Activated naive CD4-positive, alpha-beta T cell treated with anti-CD3 and anti-CD28 coated beads, Interleukin-2, amount 50 U/mL, for 24 hours (primary cell): ENCODE measurements around the gene RUNDC1.
A peak's percentile ranks its signal among the peaks of the same experiment; 100 is the strongest.
"Not testable (repeated sequence)": the region's sequence is repeated elsewhere in the genome, so short reads cannot be mapped to it uniquely, and the experiment has no call there.

Experiments used
- H3K27ac Mint-ChIP-seq: one replicate; pipeline ENCODE4 v1.8.0; 2021; ENCODE audit warnings: mild to moderate bottlenecking, mixed read lengths
- H3K27me3 Mint-ChIP-seq: one replicate; pipeline ENCODE4 v1.8.0; 2021; ENCODE audit warnings: mixed read lengths
- H3K36me3 Mint-ChIP-seq: one replicate; pipeline ENCODE4 v1.8.0; 2021; ENCODE audit warnings: mixed read lengths
- H3K4me1 Mint-ChIP-seq: one replicate; pipeline ENCODE4 v1.8.0; 2021; ENCODE audit warnings: mixed read lengths
- H3K4me3 Mint-ChIP-seq: one replicate; pipeline ENCODE4 v1.8.0; 2021; ENCODE audit warnings: mild to moderate bottlenecking, mixed read lengths
- H3K9me3 Mint-ChIP-seq: one replicate; pipeline ENCODE4 v1.8.0; 2021; ENCODE audit warnings: mixed read lengths

The RUNDC1 gene

DNA sequence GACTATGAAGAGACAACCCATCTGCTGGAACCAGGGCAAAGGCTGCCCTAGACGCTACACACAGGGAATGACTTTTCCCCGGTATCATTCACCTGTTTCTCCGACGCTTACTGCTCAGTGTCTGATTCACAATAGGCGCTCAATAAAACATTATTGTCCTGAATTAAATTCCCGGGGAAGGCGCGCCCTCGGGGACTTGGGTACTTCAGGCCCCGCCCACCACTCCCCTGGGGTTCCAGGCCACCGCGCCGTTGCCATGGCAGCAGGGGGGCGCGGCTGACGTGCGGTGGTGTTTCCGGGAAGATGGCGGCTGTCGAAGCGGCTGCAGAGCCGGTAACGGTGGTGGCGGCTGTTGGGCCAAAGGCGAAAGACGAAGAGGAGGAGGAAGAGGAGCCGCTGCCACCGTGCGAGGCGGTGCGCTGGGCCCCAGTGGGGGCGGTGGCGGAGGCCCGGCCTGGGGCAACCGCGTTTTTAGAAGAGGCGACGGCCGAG is at the start of gene RUNDC1:
Gene RUNDC1 (plus strand): TSS at position 292 of the 492 bp plus-strand sequence. CDS start 12 bp downstream, at position 304.
- Mint-ChIP-seq H3K9me3 (no peaks in the 10 kb centered on the region), H3K4me1 (peaks cover 38% of the 10 kb centered on the region), H3K27ac (peak within 1 kb of the TSS; percentile 99), H3K4me3 (peak within 1 kb of the TSS; percentile 99), H3K36me3 (peaks cover 8% of the 10 kb centered on the region), H3K27me3 (no peaks in the 10 kb centered on the region)

DNA sequence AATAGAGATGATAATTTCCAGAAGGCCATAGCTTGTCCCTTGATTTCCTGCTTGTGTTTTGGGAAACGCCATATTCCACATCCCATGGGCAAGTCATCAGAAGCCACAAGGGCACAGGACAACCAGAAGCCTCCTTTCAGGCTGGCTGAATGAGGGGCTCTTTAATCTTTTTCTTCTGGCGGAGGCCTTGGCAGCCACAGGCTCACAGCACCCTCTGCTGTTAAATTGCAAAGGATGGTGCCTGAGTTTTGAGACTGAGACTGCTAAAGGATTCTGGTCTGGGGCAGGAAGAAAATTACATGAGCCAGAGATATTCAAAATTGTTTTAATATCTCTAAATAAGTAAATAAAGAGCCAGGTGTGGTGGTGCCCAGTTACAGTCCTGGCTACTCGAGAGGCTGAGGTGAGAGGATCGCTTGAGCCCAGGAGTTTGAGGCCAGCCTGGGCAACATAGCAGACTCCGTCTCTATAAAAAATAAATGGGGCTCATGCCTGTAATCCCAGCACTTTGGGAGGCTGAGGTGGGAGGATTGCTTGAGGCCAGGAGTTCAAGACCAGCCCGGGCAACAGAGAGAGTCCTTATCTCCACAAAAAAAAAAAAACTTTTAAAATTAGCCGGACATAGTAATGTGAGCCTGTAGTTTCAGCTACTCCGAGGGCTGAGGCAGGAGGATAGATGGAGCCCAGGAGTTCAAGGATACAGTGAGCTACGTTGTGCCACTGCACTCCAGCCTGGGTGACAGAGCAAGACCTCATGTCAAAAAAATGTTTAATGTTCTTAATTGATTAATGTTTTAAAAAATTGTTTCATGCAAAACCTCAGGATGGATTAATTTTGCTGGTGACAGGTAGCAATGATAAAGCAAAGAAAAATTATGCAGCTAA is 42.4 kb upstream of the RUNDC1 start:
- Mint-ChIP-seq H3K9me3 (no peaks in the 10 kb centered on the region), H3K4me3 (no peak overlapping the region), H3K27me3 (no peaks in the 10 kb centered on the region), H3K4me1 (no peaks in the 10 kb centered on the region), H3K36me3 (no peaks in the 10 kb centered on the region), H3K27ac (no peak overlapping the region)

DNA sequence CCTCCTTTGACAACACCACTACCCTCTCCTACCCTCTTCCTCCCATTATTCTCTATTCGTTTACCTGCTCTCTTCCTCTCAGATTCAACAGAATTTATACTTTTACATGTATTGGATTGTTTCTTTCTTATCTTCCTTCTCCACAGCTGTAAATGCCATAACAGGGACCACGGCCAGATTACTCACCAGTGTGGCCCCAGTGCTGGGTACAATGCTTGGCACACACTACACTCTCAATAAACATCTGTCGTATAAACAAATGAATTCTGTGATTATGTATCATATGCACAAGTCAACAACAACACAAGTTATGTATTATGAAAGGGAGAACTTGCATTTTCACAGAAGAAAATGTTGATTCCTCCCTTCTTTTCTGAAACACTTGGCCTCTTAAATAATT is 36.2 kb upstream of the RUNDC1 start:
- Mint-ChIP-seq H3K27ac (no peak overlapping the region), H3K36me3 (peaks cover 5% of the 10 kb centered on the region), H3K4me1 (no peaks in the 10 kb centered on the region), H3K4me3 (no peak overlapping the region), H3K27me3 (no peaks in the 10 kb centered on the region), H3K9me3 (no peaks in the 10 kb centered on the region)

DNA sequence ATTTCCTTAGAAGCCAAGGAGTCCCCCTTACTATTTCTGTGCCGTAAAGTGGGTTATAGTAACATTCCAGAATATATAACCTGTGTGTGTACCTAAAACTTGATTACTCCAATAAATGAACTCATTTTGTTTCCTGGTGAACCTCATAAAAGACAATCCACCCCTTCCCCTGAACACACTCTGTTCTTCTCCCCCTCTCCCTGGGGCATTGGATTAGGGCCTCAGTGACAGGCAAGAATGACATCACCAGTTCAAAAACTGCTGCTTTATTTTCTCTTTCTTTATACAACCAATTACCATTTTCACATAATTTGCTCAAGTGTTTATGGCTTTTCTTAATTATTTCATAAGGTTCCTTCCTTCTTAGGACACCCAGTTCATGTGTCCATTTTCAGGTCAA is 33.6 kb upstream of the RUNDC1 start:
- H3K27ac Mint-ChIP-seq = no peak overlapping the region
- H3K9me3 Mint-ChIP-seq = no peaks in the 10 kb centered on the region
- H3K4me3 Mint-ChIP-seq = no peak overlapping the region
- no peaks in the 10 kb centered on the region for H3K4me1 Mint-ChIP-seq
- H3K27me3 Mint-ChIP-seq = no peaks in the 10 kb centered on the region
- H3K36me3 Mint-ChIP-seq = peaks cover 15% of the 10 kb centered on the region

DNA sequence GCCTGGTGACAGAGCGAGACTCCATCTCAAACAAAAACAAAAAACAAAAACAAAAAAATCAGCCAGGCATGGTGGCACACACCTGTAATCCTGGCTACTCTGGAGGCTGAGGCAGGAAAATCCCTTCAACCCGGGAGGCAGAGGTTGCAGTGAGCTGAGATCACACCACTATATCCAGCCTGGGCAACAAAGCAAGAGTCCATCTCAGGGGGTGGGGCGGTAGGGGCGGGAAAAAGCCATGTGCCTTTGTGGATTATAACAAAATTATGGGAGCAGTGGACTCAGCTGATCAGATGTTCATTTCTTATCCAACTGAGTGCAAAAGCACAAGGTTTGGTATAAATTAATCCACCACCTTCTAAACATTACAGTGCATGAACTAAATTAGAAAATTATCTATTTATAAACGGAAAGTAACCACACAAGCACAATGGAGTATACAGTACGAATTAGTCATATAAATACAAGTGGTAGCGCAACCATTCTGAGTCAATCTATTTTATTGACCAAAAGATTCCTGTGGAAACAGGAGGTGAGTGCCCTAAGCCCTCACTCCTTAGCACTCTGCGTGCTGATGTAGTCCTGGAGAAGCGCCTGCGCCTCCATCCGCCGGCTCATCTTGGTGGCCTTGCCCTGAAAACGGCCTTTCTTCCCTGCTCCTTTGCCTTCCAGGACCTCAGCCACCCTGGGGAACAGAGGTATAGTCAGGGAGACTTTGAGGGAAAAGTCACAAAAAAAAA is 30.2 kb upstream of the RUNDC1 start:
- Mint-ChIP-seq H3K9me3 (no peaks in the 10 kb centered on the region), H3K4me3 (no peak overlapping the region), H3K27ac (no peak overlapping the region), H3K27me3 (no peaks in the 10 kb centered on the region), H3K36me3 (peaks cover 23% of the 10 kb centered on the region), H3K4me1 (no peaks in the 10 kb centered on the region)

DNA sequence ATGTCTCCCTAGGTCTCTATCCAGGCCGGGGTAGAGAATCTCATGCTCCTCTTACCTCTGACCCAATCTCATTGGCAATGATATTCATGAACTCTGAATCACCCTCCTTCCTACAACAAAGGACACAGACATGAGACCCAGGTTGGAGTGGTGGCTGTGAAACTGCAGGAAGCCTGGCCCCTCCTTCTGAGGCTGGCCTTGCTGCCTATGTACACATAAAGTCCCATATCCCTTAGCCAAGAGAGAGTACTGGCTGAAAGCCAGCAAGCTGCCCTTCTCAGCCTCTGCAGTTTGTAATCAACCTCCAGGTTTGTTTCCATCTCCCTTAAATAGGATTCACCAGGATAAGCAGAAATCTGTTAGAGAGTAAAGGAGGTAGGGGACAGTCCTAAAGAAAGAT is 26.7 kb upstream of the RUNDC1 start:
- Mint-ChIP-seq H3K36me3 (peaks cover 26% of the 10 kb centered on the region), H3K27ac (no peak overlapping the region)

DNA sequence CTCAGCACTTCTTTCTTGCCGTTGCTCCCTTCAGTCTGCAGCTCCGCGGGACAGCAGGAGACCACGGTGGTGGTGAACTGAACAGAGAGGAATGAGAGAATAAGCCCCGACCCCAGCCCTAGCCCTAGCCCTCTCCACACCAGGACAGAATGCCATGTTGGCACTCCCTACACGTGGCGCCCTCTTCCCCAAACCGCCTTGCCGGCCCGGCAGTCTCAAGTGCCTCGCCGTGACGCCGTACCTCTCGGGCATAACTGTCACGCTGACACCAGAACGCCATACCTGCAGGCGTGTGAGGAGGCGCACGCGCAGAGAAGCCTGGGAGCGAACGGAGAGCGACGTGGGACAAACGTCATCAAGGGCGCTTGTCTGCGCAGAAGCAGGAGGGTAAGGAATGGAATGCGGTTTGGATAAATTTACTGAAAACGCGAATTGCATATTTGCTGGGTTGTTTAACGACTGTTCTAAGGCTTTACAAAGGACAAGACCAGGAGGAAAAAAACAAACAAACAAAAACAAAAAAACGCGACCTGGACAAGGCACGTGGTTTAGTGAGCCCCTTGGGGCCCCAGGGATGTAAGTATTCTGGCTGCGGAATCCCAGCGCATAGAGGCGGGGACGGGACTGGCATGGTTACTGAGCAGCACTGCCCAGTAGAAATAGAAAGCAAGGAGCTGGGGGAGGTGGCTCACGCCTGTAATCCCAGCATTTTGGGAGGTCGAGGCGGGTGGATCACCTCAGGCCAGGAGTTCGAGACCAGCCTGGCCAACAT is 16.0 kb upstream of the RUNDC1 start, which contains the start of gene AARSD1:
Gene AARSD1 (minus strand): TSS at position 294 of the 772 bp plus-strand sequence. CDS start 14 bp downstream, at position 280.
- Mint-ChIP-seq H3K9me3 (no peaks in the 10 kb centered on the region), H3K27ac (peak within 1 kb of the TSS; percentile 97), H3K4me1 (peaks cover 20% of the 10 kb centered on the region), H3K27me3 (no peaks in the 10 kb centered on the region), H3K36me3 (peaks cover 7% of the 10 kb centered on the region), H3K4me3 (peak within 1 kb of the TSS; percentile 89)

More for the DNA sequence above, 26.7 kb upstream of the RUNDC1 start:
- Mint-ChIP-seq H3K4me3 (no peak overlapping the region), H3K27me3 (no peaks in the 10 kb centered on the region), H3K9me3 (no peaks in the 10 kb centered on the region), H3K4me1 (no peaks in the 10 kb centered on the region)

DNA sequence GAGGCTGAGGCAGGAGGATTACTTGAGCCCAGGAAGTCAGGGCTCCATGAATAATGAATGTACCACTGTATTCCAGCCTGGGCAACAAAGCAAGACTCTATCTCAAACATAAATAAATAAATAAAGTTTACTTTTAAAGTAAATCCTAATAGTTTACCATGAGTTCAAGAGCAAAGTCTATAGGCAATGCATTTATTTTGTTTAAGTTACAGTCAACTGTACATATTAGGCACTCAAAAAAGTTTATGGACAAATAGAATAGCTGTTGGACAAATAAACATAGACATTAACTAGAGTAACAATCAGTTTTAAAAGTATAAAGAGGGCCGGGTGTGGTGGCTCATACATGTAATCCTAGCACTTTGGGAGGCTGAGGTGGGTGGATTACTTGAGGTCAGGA is 12.4 kb upstream of the RUNDC1 start:
- Mint-ChIP-seq H3K36me3 (peaks cover 5% of the 10 kb centered on the region), H3K27ac (no peak overlapping the region), H3K4me3 (no peak overlapping the region), H3K4me1 (peaks cover 13% of the 10 kb centered on the region), H3K27me3 (no peaks in the 10 kb centered on the region), H3K9me3 (no peaks in the 10 kb centered on the region)

DNA sequence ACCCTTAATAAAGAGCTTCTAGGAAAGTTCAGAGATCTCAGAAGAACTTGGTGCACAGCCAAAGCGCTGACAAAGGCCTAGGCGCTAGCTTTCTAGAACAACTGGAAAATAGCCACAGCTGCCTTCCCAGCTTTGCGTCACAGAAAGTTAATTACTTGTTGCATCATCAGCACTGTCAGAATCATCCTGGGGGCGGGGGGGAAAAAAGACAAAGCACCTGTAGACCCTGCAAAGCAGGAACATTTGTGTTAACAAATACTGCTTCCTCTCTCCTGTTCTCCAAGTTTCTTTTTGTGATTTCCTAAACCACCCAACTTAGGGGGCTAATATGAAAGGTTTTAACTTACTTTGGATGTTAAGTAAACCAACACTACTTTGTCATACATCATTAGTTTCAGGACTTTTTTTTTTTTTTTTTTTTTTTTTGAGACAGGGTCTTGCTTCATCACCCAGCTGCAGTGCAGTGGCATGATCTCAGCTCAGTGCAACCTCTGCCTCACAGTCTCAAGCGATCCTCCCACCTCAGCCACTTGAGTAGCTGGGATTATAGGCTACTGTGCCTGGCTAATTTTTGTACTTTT is 11.3 kb upstream of the RUNDC1 start:
- H3K36me3 Mint-ChIP-seq = no peaks in the 10 kb centered on the region
- no peak overlapping the region for H3K4me3 Mint-ChIP-seq
- no peaks in the 10 kb centered on the region for H3K27me3 Mint-ChIP-seq
- peaks cover 5% of the 10 kb centered on the region for H3K4me1 Mint-ChIP-seq
- H3K9me3 Mint-ChIP-seq = no peaks in the 10 kb centered on the region
- H3K27ac Mint-ChIP-seq = peak overlapping the region; percentile 65

DNA sequence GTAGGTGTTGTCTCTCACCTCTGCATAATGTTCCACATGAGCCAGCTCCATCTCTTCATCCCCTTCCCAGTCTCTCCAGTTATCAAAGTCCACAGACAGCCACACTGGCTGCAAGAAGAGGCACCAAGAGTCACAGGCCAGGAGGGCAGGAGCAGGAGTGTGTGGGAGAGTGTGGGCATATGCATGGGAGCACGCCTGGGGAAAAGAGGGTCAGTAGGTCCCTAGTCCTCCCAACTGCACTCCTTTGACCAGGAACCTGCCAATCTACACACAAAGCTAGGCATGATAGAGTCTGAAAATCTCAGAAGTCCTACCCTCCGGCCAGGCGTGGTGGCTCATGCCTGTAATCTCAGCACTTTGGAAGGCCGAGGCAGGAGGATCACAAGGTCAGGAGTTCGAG is 8.8 kb upstream of the RUNDC1 start:
- H3K4me1 Mint-ChIP-seq = no peaks in the 10 kb centered on the region

DNA sequence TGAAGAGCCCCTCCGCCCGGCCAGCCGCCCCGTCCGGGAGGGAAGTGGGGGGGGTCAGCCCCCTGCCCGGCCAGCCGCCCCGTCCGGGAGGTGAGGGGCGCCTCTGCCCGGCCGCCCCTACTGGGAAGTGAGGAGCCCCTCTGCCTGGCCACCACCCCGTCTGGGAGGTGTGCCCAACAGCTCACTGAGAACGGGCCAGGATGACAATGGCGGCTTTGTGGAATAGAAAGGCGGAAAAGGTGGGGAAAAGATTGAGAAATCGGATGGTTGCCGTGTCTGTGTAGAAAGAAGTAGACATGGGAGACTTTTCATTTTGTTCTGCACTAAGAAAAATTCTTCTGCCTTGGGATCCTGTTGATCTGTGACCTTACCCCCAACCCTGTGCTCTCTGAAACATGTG is 7.0 kb upstream of the RUNDC1 start:
- not testable (repeated sequence) for H3K36me3 Mint-ChIP-seq, H3K4me1 Mint-ChIP-seq, H3K27me3 Mint-ChIP-seq, H3K4me3 Mint-ChIP-seq, H3K27ac Mint-ChIP-seq, H3K9me3 Mint-ChIP-seq

More for the DNA sequence above, 8.8 kb upstream of the RUNDC1 start:
- Mint-ChIP-seq H3K36me3 (no peaks in the 10 kb centered on the region), H3K9me3 (no peaks in the 10 kb centered on the region), H3K27me3 (no peaks in the 10 kb centered on the region), H3K27ac (no peak overlapping the region), H3K4me3 (no peak overlapping the region)

DNA sequence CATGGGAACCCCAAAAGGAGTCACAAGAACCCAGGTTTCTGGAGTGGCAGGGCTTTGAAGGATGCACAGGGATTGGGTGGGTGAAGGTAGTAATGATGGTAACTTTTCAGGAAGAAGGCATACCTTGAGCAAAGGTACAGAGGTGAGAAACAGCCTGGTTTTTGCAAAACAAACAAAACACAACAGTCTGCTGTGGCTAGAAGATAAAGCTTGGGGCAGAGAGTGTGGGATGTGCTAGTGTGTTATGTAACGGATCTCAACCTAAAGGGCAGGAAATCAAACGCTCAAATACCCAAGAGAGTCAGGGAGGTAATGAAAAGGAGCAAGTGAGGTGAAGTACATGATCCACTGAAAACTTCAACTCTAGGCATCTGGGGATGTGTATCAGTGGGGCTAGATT is 5.1 kb upstream of the RUNDC1 start:
- H3K27me3 Mint-ChIP-seq = no peaks in the 10 kb centered on the region

DNA sequence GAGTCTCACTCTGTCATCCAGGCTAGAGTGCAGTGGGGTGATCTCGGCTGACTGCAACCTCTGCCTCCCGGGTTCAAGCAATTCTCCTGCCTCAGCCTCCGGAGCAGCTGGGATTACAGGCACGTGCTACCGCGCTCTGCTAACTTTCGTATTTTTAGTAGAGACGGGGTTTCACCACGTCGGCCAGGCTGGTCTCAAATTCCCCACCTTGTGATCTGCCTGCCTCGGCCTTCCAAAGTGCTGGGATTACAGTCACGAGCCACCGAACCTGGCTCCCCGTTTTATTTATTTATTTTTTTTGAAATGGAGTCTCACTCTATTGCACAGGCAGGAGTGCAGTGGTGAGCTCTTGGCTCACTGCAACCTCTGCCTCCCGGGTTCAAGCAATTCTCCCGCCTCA is 4.7 kb upstream of the RUNDC1 start:
- not testable (repeated sequence) for H3K4me3 Mint-ChIP-seq, H3K36me3 Mint-ChIP-seq, H3K27ac Mint-ChIP-seq, H3K27me3 Mint-ChIP-seq, H3K9me3 Mint-ChIP-seq
- H3K4me1 Mint-ChIP-seq = peaks cover 14% of the 10 kb centered on the region

More for the DNA sequence above, 5.1 kb upstream of the RUNDC1 start:
- H3K4me1 Mint-ChIP-seq = peaks cover 11% of the 10 kb centered on the region
- no peaks in the 10 kb centered on the region for H3K9me3 Mint-ChIP-seq
- H3K4me3 Mint-ChIP-seq = no peak overlapping the region
- no peaks in the 10 kb centered on the region for H3K36me3 Mint-ChIP-seq
- H3K27ac Mint-ChIP-seq = no peak overlapping the region

DNA sequence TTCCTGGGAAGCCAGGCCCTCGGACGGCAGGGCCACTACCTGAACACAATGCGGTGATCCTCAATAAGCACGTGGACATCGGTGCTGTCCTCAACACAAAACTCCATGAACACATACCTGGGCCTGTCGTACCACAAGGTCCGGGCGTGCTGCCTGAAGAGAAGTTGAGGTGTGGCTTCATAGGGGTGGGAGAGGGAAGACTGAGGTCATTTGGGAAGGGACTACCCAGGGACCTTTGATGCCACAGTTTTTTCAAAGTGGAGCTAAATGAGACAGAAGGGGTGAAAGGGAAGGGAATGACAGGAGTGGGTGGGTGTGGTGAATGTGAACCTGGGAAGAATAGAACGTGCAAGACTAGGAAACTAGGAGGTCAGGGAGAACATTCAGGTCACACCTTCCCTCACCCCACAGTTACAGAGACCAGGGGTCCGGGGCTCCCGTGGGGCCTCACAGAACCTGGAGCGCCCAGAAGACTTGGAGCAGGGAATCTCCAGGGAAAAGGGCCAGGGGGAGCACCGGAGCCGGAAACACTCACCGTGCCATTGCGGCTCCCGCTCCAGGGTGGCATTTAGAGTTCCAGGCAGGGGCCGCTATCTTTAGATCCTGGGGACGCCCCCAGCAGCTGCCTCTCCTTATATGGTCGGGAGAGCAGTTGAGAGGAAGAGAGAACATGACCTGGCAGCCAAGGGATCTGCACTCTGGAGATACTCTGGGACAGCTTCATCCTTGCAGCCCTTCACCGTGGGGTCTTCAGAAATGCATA is 673 bp upstream of the RUNDC1 start, which contains the start of gene PTGES3L:
Gene PTGES3L (minus strand): TSS at position 570 of the 763 bp plus-strand sequence. CDS start 27 bp downstream, at position 543.
- peak within 1 kb of the TSS; percentile 99 for H3K27ac Mint-ChIP-seq
- peak within 1 kb of the TSS; percentile 99 for H3K4me3 Mint-ChIP-seq
- no peaks in the 10 kb centered on the region for H3K9me3 Mint-ChIP-seq
- H3K4me1 Mint-ChIP-seq = peaks cover 34% of the 10 kb centered on the region
- H3K36me3 Mint-ChIP-seq = peaks cover 6% of the 10 kb centered on the region
- no peaks in the 10 kb centered on the region for H3K27me3 Mint-ChIP-seq
